HG03354 (cell line): Measurements from ENCODE around the gene ERGIC1.
A peak's percentile ranks its signal among the peaks of the same experiment; 100 is the strongest.
"Not testable (repeated sequence)": the region's sequence is repeated elsewhere in the genome, so short reads cannot be mapped to it uniquely, and the experiment has no call there.

Experiments used
- ATAC-seq: cut with Tn5 transposase; IDR thresholded peaks from one replicate; pipeline ENCODE4 v1.9.1; 2021; ENCODE audit warnings: mild to moderate bottlenecking; ENCODE audit not compliant: unreplicated experiment, poor library complexity, severe bottlenecking

Gene ERGIC1

GRCh38 chr5:172896465-172896864, 62.4 kb downstream of the ERGIC1 start:
- ATAC-seq = no peak

GRCh38 chr5:172897067-172897466, 63.0 kb downstream of the ERGIC1 start:
- not testable (repeated sequence) for ATAC-seq

GRCh38 chr5:172897481-172898217, 63.6 kb downstream of the ERGIC1 start:
- ATAC-seq = no peak

- no peak for ATAC-seq
Measured at GRCh38 chr5:172898218-172898842, 64.3 kb downstream of the ERGIC1 start.

GRCh38 chr5:172898843-172899369, 64.9 kb downstream of the ERGIC1 start:
- no peak for ATAC-seq

- no peak for ATAC-seq
Measured at GRCh38 chr5:172899436-172899835, 65.4 kb downstream of the ERGIC1 start.

GRCh38 chr5:172901012-172901780, 67.1 kb downstream of the ERGIC1 start:
- no peak for ATAC-seq

GRCh38 chr5:172901788-172902496, 67.9 kb downstream of the ERGIC1 start:
- ATAC-seq = no peak

GRCh38 chr5:172902497-172903472, 68.7 kb downstream of the ERGIC1 start:
- no peak for ATAC-seq

GRCh38 chr5:172903790-172904189, 69.7 kb downstream of the ERGIC1 start:
- no peak for ATAC-seq

- ATAC-seq = no peak
Measured at GRCh38 chr5:172904312-172904642, 70.2 kb downstream of the ERGIC1 start.

- ATAC-seq = no peak
Measured at GRCh38 chr5:172904643-172905345, 70.7 kb downstream of the ERGIC1 start.

GRCh38 chr5:172905346-172906140, 71.5 kb downstream of the ERGIC1 start:
- ATAC-seq = no peak

- peak; percentile 64 for ATAC-seq
Measured at GRCh38 chr5:172906436-172906835, 72.4 kb downstream of the ERGIC1 start.

GRCh38 chr5:172906888-172907287, 72.8 kb downstream of the ERGIC1 start:
- ATAC-seq = no peak

- ATAC-seq = no peak
Measured at GRCh38 chr5:172907657-172908056, 73.6 kb downstream of the ERGIC1 start.

- no peak for ATAC-seq
Measured at GRCh38 chr5:172908662-172909061, 74.6 kb downstream of the ERGIC1 start.
